A673 (cell line): ENCODE measurements around the gene WNT8A.

Source experiments
- CTCF ChIP-seq: fragments of 300-800, 200-600 bp; sonication (generic); conservative IDR thresholded peaks from 2 replicates; pipeline ENCODE4 v1.5.1; 2017; ENCODE audit warnings: low read depth, mild to moderate bottlenecking, antibody characterized with exemption, low read length, moderate library complexity, mixed read lengths
- EZH2 ChIP-seq: fragments of 200-600 bp; sonication (generic); IDR thresholded peaks from 2 replicates; pipeline ENCODE4 v1.6.1; 2017; ENCODE audit warnings: borderline replicate concordance, low read depth, mild to moderate bottlenecking, mixed read lengths, antibody characterized with exemption, low read length; ENCODE audit not compliant: poor library complexity, severe bottlenecking

- no peak for TF ChIP-seq CTCF
- TF ChIP-seq EZH2, result no peak
These were observed 28.1 kb downstream of the WNT8A start for GRCh38 chr5:138111937-138112336.
